K562 (cell line): ENCODE measurements around the gene DIPK1A.

Source experiments
- BACH1 ChIP-seq: fragments of 200-800 bp; sonication (Bioruptor generic); IDR thresholded peaks from 2 replicates; pipeline ENCODE4 v1.6.1; 2016; ENCODE audit warnings: missing genetic modification characterization, missing compliant biosample characterization
- BHLHE40 ChIP-seq: IDR thresholded peaks from 2 replicates; pipeline ENCODE4 v1.6.1; 2011; ENCODE audit warnings: low read length, improper control_type of control experiment
- CBX5 ChIP-seq: IDR thresholded peaks from 2 replicates; pipeline ENCODE4 v1.6.1; 2014; ENCODE audit warnings: low read depth, borderline replicate concordance
- ESRRA ChIP-seq: fragments of 450-650 bp; IDR thresholded peaks from 2 replicates; pipeline ENCODE4 v1.6.1; 2014; ENCODE audit warnings: low read depth, mild to moderate bottlenecking, moderate library complexity, borderline replicate concordance
- MEF2D ChIP-seq: conservative IDR thresholded peaks from 2 replicates; pipeline ENCODE4 v1.6.1; 2016; ENCODE audit warnings: low read depth, missing genetic modification characterization, missing compliant biosample characterization
- ZBTB7A ChIP-seq: IDR thresholded peaks from 2 replicates; pipeline ENCODE4 v1.6.1; 2011; ENCODE audit warnings: low read depth, mild to moderate bottlenecking, low read length, moderate library complexity, borderline replicate concordance; ENCODE audit not compliant: control insufficient read depth
- TF ChIP-seq, protein P1 (sequence below): sonication (generic); formaldehyde crosslinking; IDR thresholded peaks from 2 replicates; pipeline ENCODE4 v1.8.1; 2023; ENCODE audit warnings: mild to moderate bottlenecking, missing genetic modification reagents
- TF ChIP-seq, protein P2 (sequence below): IDR thresholded peaks from 2 replicates; pipeline ENCODE4 v1.6.1; 2016; ENCODE audit warnings: missing genetic modification characterization, missing compliant biosample characterization
- TF ChIP-seq, protein P3 (sequence below), 3 experiments: fragments of 200-800 bp in 1 of 3; sonication (Bioruptor generic) in 1 of 3; sonication (generic) in 1 of 3; formaldehyde crosslinking in 1 of 3; IDR thresholded peaks; 2 replicates each; pipeline versions ENCODE4 v1.6.1 to v1.8.0; 2016 to 2022; ENCODE audit warnings: mild to moderate bottlenecking in 2 of 3, missing compliant biosample characterization in 2 of 3, missing genetic modification characterization in 2 of 3, missing genetic modification reagents in 1 of 3
- TF ChIP-seq, protein P4 (sequence below): sonication (generic); formaldehyde crosslinking; IDR thresholded peaks from 2 replicates; pipeline ENCODE4 v1.5.0; 2020; ENCODE audit warnings: missing genetic modification reagents

DNA sequence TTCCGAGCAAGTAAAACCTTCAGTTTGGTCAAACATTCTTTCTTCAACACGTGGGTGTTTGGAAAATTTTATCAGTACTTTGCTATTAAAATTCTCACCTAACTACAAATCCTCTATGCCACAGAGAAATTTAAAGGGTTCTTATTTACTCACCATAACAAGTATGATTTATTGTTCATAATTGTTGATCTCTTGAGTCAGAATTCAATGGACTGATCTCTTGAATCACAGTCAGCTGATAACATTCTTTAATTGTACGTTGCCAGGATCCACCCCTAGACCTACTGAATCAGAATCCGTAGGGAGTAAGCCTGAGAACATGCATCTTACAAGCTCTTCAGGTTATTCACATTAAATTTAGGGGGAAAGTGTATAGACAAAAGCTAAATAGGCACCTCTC, 51.2 kb downstream of the DIPK1A start:
- TF ChIP-seq, protein P1, sequence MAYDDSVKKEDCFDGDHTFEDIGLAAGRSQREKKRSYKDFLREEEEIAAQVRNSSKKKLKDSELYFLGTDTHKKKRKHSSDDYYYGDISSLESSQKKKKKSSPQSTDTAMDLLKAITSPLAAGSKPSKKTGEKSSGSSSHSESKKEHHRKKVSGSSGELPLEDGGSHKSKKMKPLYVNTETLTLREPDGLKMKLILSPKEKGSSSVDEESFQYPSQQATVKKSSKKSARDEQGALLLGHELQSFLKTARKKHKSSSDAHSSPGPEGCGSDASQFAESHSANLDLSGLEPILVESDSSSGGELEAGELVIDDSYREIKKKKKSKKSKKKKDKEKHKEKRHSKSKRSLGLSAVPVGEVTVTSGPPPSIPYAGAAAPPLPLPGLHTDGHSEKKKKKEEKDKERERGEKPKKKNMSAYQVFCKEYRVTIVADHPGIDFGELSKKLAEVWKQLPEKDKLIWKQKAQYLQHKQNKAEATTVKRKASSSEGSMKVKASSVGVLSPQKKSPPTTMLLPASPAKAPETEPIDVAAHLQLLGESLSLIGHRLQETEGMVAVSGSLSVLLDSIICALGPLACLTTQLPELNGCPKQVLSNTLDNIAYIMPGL (CRISPR knock-in tag), result no peak
- TF ChIP-seq ESRRA (no peak), BACH1 (no peak), ZBTB7A (no peak), BHLHE40 (no peak), MEF2D (tag) (no peak), CBX5 (no peak)
- TF ChIP-seq, protein P2, sequence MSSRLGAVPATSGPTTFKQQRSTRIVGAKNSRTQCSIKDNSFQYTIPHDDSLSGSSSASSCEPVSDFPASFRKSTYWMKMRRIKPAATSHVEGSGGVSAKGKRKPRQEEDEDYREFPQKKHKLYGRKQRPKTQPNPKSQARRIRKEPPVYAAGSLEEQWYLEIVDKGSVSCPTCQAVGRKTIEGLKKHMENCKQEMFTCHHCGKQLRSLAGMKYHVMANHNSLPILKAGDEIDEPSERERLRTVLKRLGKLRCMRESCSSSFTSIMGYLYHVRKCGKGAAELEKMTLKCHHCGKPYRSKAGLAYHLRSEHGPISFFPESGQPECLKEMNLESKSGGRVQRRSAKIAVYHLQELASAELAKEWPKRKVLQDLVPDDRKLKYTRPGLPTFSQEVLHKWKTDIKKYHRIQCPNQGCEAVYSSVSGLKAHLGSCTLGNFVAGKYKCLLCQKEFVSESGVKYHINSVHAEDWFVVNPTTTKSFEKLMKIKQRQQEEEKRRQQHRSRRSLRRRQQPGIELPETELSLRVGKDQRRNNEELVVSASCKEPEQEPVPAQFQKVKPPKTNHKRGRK (tag), result no peak
- TF ChIP-seq, protein P3, sequence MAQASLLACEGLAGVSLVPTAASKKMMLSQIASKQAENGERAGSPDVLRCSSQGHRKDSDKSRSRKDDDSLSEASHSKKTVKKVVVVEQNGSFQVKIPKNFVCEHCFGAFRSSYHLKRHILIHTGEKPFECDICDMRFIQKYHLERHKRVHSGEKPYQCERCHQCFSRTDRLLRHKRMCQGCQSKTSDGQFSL (CRISPR knock-in tag; IDR thresholded peaks at IDR 0.05), result no peak
- TF ChIP-seq, protein P3 (tag; IDR thresholded peaks at IDR 0.05), result no peak
- TF ChIP-seq, protein P4, sequence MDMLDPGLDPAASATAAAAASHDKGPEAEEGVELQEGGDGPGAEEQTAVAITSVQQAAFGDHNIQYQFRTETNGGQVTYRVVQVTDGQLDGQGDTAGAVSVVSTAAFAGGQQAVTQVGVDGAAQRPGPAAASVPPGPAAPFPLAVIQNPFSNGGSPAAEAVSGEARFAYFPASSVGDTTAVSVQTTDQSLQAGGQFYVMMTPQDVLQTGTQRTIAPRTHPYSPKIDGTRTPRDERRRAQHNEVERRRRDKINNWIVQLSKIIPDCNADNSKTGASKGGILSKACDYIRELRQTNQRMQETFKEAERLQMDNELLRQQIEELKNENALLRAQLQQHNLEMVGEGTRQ (CRISPR knock-in tag), result no peak
